A673 (cell line): ENCODE measurements around the gene ABI1. TPM values are rescaled to one million over a fixed set of nuclear protein-coding genes. Genes with fewer than 3 reads are reported as not detected.
"Not testable (repeated sequence)": the region's sequence is repeated elsewhere in the genome, so short reads cannot be mapped to it uniquely, and the experiment has no call there.

ENCODE experiments used
- Bru-seq: library from RNA; stranded (reverse); fragments of 400-500 nt; gene quantifications from one replicate; lab custom pipeline; 2021; lab: Mats Ljungman, UMichigan
- BruChase-seq, 2 experiments: library from RNA; stranded (reverse); fragments of 400-500 nt; gene quantifications; one replicate each; lab custom pipeline; 2021; lab: Mats Ljungman, UMichigan
- BruUV-seq: library from RNA; stranded (reverse); fragments of 400-500 nt; replicated peaks from 2 replicates; lab custom pipeline; 2021; lab: Mats Ljungman, UMichigan
- CTCF ChIA-PET: fragments of 300-600 bp; sonication (Branson Sonifier 250); formaldehyde crosslinking; loops from one replicate; lab custom pipeline; 2022; ENCODE audit warnings: antibody characterized with exemption; lab: Charles Lee
- POLR2A ChIA-PET: fragments of 300-600 bp; sonication (Branson Sonifier 250); formaldehyde crosslinking; loops from one replicate; lab custom pipeline; 2022; ENCODE audit warnings: antibody characterized with exemption; ENCODE audit not compliant: low non-redundant PET; lab: Charles Lee
- DNase-seq: peaks from one replicate; pipeline ENCODE4 v3.0.0-alpha.2; 2015; ENCODE audit warnings: low spot score
- H3K27ac ChIP-seq: fragments of 200-600 bp; sonication (generic); 2 replicates; pipeline ENCODE4 v1.5.1; 2016; ENCODE audit warnings: mixed run types, low read depth, mild to moderate bottlenecking, mixed read lengths, antibody characterized with exemption, low read length; ENCODE audit not compliant: poor library complexity, severe bottlenecking
- H3K27me3 ChIP-seq: fragments of 200-600 bp; sonication (generic); replicated peaks from 2 replicates; pipeline ENCODE4 v1.6.1; 2017; ENCODE audit warnings: mixed run types, low read depth, mild to moderate bottlenecking, mixed read lengths, antibody characterized with exemption, low read length; ENCODE audit not compliant: insufficient read depth, poor library complexity
- H3K36me3 ChIP-seq: fragments of 200-600 bp; sonication (generic); 2 replicates; pipeline ENCODE4 v1.6.1; 2016; ENCODE audit warnings: mixed run types, mild to moderate bottlenecking, mixed read lengths, antibody characterized with exemption, low read length; ENCODE audit not compliant: insufficient read depth, poor library complexity, severe bottlenecking
- H3K4me1 ChIP-seq: fragments of 200-600 bp; sonication (generic); 2 replicates; pipeline ENCODE4 v1.6.1; 2017; ENCODE audit warnings: mixed run types, mild to moderate bottlenecking, mixed read lengths, antibody characterized with exemption, low read length; ENCODE audit not compliant: insufficient read depth, poor library complexity, severe bottlenecking
- H3K4me3 ChIP-seq: fragments of 200-600 bp; sonication (generic); 2 replicates; pipeline ENCODE4 v1.5.1; 2016; ENCODE audit warnings: low read depth, mixed run types, mild to moderate bottlenecking, mixed read lengths, low read length; ENCODE audit not compliant: poor library complexity, severe bottlenecking
- H3K9me3 ChIP-seq: fragments of 200-600 bp; sonication (generic); 2 replicates; pipeline ENCODE4 v1.6.1; 2016; ENCODE audit warnings: mixed run types, low read depth, mild to moderate bottlenecking, mixed read lengths, antibody characterized with exemption, low read length; ENCODE audit not compliant: poor library complexity, severe bottlenecking
- CTCF ChIP-seq: fragments of 300-800, 200-600 bp; sonication (generic); conservative IDR thresholded peaks from 2 replicates; pipeline ENCODE4 v1.5.1; 2017; ENCODE audit warnings: low read depth, mild to moderate bottlenecking, antibody characterized with exemption, low read length, moderate library complexity, mixed read lengths
- EZH2 ChIP-seq: fragments of 200-600 bp; sonication (generic); IDR thresholded peaks from 2 replicates; pipeline ENCODE4 v1.6.1; 2017; ENCODE audit warnings: borderline replicate concordance, low read depth, mild to moderate bottlenecking, mixed read lengths, antibody characterized with exemption, low read length; ENCODE audit not compliant: poor library complexity, severe bottlenecking
- intact Hi-C: fragments of 100-400 bp; cut with micrococcal nuclease; formaldehyde crosslinking; loops from one replicate; pipeline ENCODE4 v1.10.0; 2022; ENCODE audit not compliant: unreplicated experiment
- long read RNA-seq: library from polyadenylated mRNA; stranded (forward); transcript quantifications from one replicate; pipeline ENCODE4 v2.0.0, GENCODE V29; 2022
- total RNA-seq: library from RNA; stranded (reverse); gene quantifications from 2 replicates; pipeline ENCODE4 v1.2.3, GENCODE V29; 2021

ABI1 gene
- total RNA-seq (66.2 and 70.5 TPM in 2 replicates), Bru-seq, nascent RNA (percentile 88 among the genes with signal in this experiment), BruChase-seq, experiment 1, labeled RNA remaining after a 2-hour chase (percentile 84 among the genes with signal in this experiment), BruChase-seq, experiment 2, labeled RNA remaining after a 6-hour chase (percentile 78 among the genes with signal in this experiment)
- long read RNA-seq, transcript ABI1-208 (10 exons, 3,515 nt): minor isoform, 15 of 129 reads
- long read RNA-seq, transcript ABI1-209 (9 exons, 3,441 nt): minor isoform, 11 of 129 reads
- long read RNA-seq, transcript ABI1-205 (10 exons, 3,516 nt): major isoform, 45 of 129 reads
- long read RNA-seq, partial matches to known transcripts: 11 of 129 reads
- long read RNA-seq, other reads (novel, unspliced or antisense): 45 of 129 reads

GRCh38 chr10:26860443-26861204, at the start of gene ABI1:
ABI1 (minus strand) TSS chr10:26860958; CDS start chr10:26860863, 95 bp downstream.
- peak within 1 kb of the TSS; percentile 94 for H3K27ac ChIP-seq
- ChIA-PET POLR2A (interaction anchor here (0.5 kb wide), 1 partner anchor 36 kb away, joined by 3 read pairs; no protein-coding TSS in a partner anchor), CTCF (interaction anchor here (0.5 to 1.5 kb wide), 3 partner anchors 21 to 627 kb away, joined by 3 to 4 read pairs (median 3); no protein-coding TSS in a partner anchor)
- intact Hi-C loops: loop anchor here (5.0 kb wide), 1 partner anchor 108 kb away; no protein-coding TSS in a partner anchor
- H3K9me3 ChIP-seq: no peaks in the 10 kb centered on the region
- H3K4me1 ChIP-seq: peaks cover 14% of the 10 kb centered on the region
- H3K36me3 ChIP-seq: no peaks in the 10 kb centered on the region
- peak within 1 kb of the TSS; percentile 92 for H3K4me3 ChIP-seq
- H3K27me3 ChIP-seq: no peaks in the 10 kb centered on the region
- BruUV-seq: no TSS peak
- peak; percentile 99 for DNase-seq
- no peak for TF ChIP-seq CTCF
- TF ChIP-seq EZH2: no peak

DNA sequence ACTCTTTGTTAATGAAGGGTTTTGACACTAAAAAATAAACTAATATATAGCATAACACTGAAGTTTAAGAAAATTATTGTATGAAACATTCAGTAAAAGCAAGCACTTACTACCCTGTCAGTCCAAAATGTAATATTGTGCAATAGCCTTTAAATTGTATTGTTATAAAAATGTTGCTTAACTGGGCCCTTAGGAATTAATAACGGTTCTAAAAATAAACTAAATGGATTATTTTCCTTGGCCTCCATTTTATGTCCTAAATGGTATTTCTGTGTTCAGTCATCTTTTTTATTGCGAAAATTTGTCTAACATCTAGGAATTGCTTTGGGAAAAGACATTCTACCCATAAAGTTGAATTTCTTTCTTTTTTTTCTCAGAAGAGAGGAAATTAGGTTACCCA, 49.0 kb upstream of the ABI1 start:
- no peak for DNase-seq
- ChIA-PET CTCF (no interaction called here), POLR2A (no interaction called here)
- Histone ChIP-seq H3K4me1 (no peaks in the 10 kb centered on the region), H3K4me3 (no peak overlapping the region), H3K36me3 (no peaks in the 10 kb centered on the region), H3K9me3 (no peaks in the 10 kb centered on the region), H3K27ac (no peak overlapping the region), H3K27me3 (no peaks in the 10 kb centered on the region)
- intact Hi-C loops: no loop called here
- TF ChIP-seq EZH2 (no peak), CTCF (no peak)
- BruUV-seq: no TSS peak

DNA sequence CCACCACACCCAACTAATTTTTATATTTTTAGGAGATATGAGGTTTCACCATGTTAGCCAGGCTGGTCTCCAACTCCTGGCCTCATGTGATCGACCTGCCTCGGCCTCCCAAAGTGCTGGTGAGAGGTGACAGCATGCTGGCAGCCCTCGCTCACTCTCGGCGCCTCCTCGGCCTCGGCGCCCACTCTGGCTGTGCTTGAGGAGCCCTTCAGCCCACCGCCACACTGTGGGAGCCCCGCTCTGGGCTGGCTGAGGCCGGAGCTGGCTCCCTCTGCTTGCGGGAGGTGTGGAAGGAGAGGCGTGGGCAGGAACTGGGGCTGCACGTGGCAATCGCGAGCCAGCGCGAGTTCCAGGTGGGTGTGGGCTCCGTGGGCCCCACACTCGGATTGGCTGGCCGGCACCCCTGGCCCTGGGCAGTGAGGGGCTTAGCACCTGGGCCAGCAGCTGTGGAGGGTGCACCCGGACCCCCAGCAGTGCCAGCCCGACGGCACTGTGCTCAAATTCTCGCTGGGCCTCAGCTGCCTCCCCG, 44.6 kb upstream of the ABI1 start:
- BruUV-seq, H3K9me3 ChIP-seq, H3K27ac ChIP-seq, CTCF ChIA-PET, intact Hi-C loops, H3K36me3 ChIP-seq, H3K4me1 ChIP-seq, H3K27me3 ChIP-seq, POLR2A ChIA-PET, DNase-seq, H3K4me3 ChIP-seq: not testable (repeated sequence)
